ENCODE measurements around the gene PPP2R5C. TPM values are rescaled to one million over a fixed set of nuclear protein-coding genes. Genes with fewer than 3 reads are reported as not detected.

PPP2R5C gene
- total RNA-seq, 1 experiment from 2014 or later: 93.0 TPM

DNA sequence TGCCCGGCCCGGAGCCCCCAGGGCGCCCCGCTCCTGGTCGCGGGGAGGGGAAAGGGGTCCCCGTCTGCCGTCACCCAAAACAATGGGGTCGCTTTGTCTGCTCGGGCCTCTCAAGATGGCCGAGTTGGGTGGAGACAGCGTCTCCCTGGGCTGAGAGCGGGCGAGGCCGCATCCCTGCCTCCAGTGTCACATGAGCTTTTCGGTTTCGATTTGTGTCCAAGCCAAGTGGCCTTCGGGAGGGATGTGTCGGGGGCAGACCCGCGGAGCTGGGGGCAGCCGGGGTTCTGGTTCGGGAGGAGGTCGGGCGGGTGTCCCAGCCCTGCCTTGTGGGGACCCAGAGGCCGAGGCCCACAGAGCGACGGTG lies 203.7 kb downstream of the PPP2R5C start:
- no peak overlapping the region for H2AFZ ChIP-seq (ENCODE audit: low read length)
- H3K56ac ChIP-seq (ENCODE audit: insufficient read length, low read depth, low read length): no peak overlapping the region
- DNase-seq: peak; percentile 61
- no peak overlapping the region for H2BK15ac ChIP-seq (ENCODE audit: low read depth, low read length)
- no peak overlapping the region for H3K18ac ChIP-seq (ENCODE audit: insufficient read length, low read depth, low read length)
- H4K8ac ChIP-seq (replicated peaks; ENCODE audit: insufficient read length, low read depth, low read length): no peak overlapping the region
- H3K27ac ChIP-seq (ENCODE audit: insufficient read length, low read depth, low read length): no peak overlapping the region
- TF ChIP-seq, protein P1, sequence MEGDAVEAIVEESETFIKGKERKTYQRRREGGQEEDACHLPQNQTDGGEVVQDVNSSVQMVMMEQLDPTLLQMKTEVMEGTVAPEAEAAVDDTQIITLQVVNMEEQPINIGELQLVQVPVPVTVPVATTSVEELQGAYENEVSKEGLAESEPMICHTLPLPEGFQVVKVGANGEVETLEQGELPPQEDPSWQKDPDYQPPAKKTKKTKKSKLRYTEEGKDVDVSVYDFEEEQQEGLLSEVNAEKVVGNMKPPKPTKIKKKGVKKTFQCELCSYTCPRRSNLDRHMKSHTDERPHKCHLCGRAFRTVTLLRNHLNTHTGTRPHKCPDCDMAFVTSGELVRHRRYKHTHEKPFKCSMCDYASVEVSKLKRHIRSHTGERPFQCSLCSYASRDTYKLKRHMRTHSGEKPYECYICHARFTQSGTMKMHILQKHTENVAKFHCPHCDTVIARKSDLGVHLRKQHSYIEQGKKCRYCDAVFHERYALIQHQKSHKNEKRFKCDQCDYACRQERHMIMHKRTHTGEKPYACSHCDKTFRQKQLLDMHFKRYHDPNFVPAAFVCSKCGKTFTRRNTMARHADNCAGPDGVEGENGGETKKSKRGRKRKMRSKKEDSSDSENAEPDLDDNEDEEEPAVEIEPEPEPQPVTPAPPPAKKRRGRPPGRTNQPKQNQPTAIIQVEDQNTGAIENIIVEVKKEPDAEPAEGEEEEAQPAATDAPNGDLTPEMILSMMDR (conservative IDR thresholded peaks at IDR 0.05): no peak
- H2BK5ac ChIP-seq (ENCODE audit: insufficient read length, low read length): no peak overlapping the region
- Mint-ChIP-seq H3K9me3 (no peaks in the 10 kb centered on the region; a peak in 1 of 5 replicates), H3K4me3 (peak overlapping the region; percentile 91 to 93), H3K36me3 (ENCODE audit: insufficient read depth in 1 of 3, low read depth in 3 of 3) (peaks cover 9 to 20% (median 15%) of the 10 kb centered on the region in 3 experiments), H3K27me3 (ENCODE audit: low read depth) (peaks cover 37% of the 10 kb centered on the region), H3K27ac (peak overlapping the region in 2 of 3 experiments; percentile 67 to 93; a peak in 3 of 7 replicates), H3K4me1 (peaks cover 25 to 30% of the 10 kb centered on the region in 2 experiments)
- H3K4me1 ChIP-seq (ENCODE audit: insufficient read depth, low read length): no peaks in the 10 kb centered on the region
- no peak overlapping the region for H3K23ac ChIP-seq (ENCODE audit: insufficient read length, low read depth, low read length)
- no peak overlapping the region for H4K91ac ChIP-seq (ENCODE audit: insufficient read length, low read depth, low read length)
- no CpG with 5 or more reads among the region's 28 CpGs for WGBS (ENCODE audit: extremely low coverage, insufficient read length, low lambda C conversion rate)
- peaks cover 4% of the 10 kb centered on the region; the same call in 1 of the 2 replicates for H3K27me3 ChIP-seq (ENCODE audit: insufficient read depth, low read length)
- no peak overlapping the region for H4K5ac ChIP-seq (ENCODE audit: insufficient read length, low read depth, low read length)
- peak overlapping the region; percentile 91 for H3K4me2 ChIP-seq (ENCODE audit: insufficient read depth, insufficient read length, low read length)
- H2BK12ac ChIP-seq (ENCODE audit: insufficient read length, low read depth, low read length): no peak overlapping the region
- peaks cover 4% of the 10 kb centered on the region for H3K79me1 ChIP-seq (ENCODE audit: insufficient read depth, low read depth, low read length, poor library complexity, severe bottlenecking)
- H3K79me2 ChIP-seq (ENCODE audit: insufficient read depth, low read length): peaks cover 30% of the 10 kb centered on the region; the same call in 1 of the 2 replicates
- H2AK5ac ChIP-seq (ENCODE audit: insufficient read length, low read length): no peak overlapping the region
- H3K23me2 ChIP-seq (ENCODE audit: insufficient read length, low read depth, low read length, poor library complexity, severe bottlenecking): peaks cover 14% of the 10 kb centered on the region
- no peak overlapping the region for H3T11ph ChIP-seq (ENCODE audit: low read length)
- no peak overlapping the region for H2BK20ac ChIP-seq (ENCODE audit: low read depth, low read length, poor library complexity, severe bottlenecking)
- no peaks in the 10 kb centered on the region for H3K9me3 ChIP-seq (ENCODE audit: control insufficient read depth, low read depth, low read length)
- H3K4ac ChIP-seq (ENCODE audit: low read depth, low read length): no peak overlapping the region
- no peaks in the 10 kb centered on the region for H4K20me1 ChIP-seq (ENCODE audit: control insufficient read depth, insufficient read depth, insufficient read length)
- no peak overlapping the region for H3K14ac ChIP-seq (ENCODE audit: insufficient read depth, low read length)
- H3K9ac ChIP-seq (ENCODE audit: extremely low read depth, insufficient read length, low read length): peak overlapping the region; percentile 75
- no peak overlapping the region for H2BK120ac ChIP-seq (ENCODE audit: low read depth, low read length, poor library complexity, severe bottlenecking)
